Lower leg skin (tissue), 4 donors: Measurements from ENCODE around the gene PLXNA2. TPM values are rescaled to one million over a fixed set of nuclear protein-coding genes. Genes with fewer than 3 reads are reported as not detected.

Source experiments
- DNase-seq, 2 donors: peaks; one replicate each; pipeline ENCODE4 v3.0.0-alpha.2; 2019; ENCODE audit warnings: low spot score in 2 of 2
- H3K4me3 ChIP-seq: fragments of 200-600 bp; sonication (generic); 2 replicates; pipeline ENCODE4 v1.5.1; 2017; ENCODE audit warnings: mild to moderate bottlenecking, low read depth; ENCODE audit not compliant: poor library complexity, severe bottlenecking
- POLR2A ChIP-seq, 2 donors: fragments of 450-650 bp; IDR thresholded peaks; one replicate each; pipeline ENCODE4 v1.6.1; 2016 to 2017; ENCODE audit warnings: antibody characterized with exemption in 2 of 2, mild to moderate bottlenecking in 1 of 2, moderate library complexity in 1 of 2
- WGBS, 2 donors: methylation state at CpG; one replicate each; pipeline ENCODE4 v1.1.5; 2018; 5-methylcytosine and 5-hydroxymethylcytosine counted together
- intact Hi-C: fragments of 100-400 bp; cut with DNase I; formaldehyde crosslinking; loops from one replicate; pipeline ENCODE4 v1.15.0; 2023; ENCODE audit warnings: low total_unique reads
- total RNA-seq, 4 donors: library from RNA; depleted of rRNA; stranded (reverse); fragments of >200 nt; gene quantifications; one replicate each; pipeline ENCODE4 v1.1.0, GENCODE V29; 2016
- TF ChIP-seq, protein P1 (sequence below), 3 donors: fragments of 450-650 bp; IDR thresholded peaks; one replicate each; pipeline ENCODE4 v1.5.1; 2016; ENCODE audit warnings: antibody characterized with exemption in 3 of 3, mild to moderate bottlenecking in 3 of 3, moderate library complexity in 2 of 3

The PLXNA2 gene
- total RNA-seq, 4 donors from 2014 or later, result 27.4 to 44.2 (median 36.9) TPM

DNA sequence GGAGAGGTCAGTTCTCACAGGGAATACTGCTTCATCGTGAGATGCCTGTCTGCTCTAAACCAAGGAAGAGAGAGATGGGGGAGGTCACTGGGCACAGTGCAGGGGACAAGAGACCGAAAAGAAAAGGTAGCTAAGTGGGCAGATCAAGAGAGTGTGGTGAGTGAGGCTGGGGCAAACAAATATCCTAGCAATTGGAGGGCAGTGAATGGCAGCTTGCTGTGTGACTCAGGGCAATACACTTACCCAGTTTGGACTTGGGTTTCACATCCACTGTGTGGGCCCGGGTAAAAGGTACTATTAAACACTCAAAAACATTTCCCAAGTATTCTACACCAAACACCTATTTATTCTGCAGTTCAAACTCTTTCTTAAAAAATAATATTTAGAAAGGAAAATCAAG is 10.2 kb downstream of the PLXNA2 start:
- TF ChIP-seq, protein P1, sequence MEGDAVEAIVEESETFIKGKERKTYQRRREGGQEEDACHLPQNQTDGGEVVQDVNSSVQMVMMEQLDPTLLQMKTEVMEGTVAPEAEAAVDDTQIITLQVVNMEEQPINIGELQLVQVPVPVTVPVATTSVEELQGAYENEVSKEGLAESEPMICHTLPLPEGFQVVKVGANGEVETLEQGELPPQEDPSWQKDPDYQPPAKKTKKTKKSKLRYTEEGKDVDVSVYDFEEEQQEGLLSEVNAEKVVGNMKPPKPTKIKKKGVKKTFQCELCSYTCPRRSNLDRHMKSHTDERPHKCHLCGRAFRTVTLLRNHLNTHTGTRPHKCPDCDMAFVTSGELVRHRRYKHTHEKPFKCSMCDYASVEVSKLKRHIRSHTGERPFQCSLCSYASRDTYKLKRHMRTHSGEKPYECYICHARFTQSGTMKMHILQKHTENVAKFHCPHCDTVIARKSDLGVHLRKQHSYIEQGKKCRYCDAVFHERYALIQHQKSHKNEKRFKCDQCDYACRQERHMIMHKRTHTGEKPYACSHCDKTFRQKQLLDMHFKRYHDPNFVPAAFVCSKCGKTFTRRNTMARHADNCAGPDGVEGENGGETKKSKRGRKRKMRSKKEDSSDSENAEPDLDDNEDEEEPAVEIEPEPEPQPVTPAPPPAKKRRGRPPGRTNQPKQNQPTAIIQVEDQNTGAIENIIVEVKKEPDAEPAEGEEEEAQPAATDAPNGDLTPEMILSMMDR (IDR thresholded peaks at IDR 0.05), result no peak
- TF ChIP-seq POLR2A (IDR thresholded peaks at IDR 0.05), result no peak
- H3K4me3 ChIP-seq, result no peak overlapping the region
- 72 to 77% methylated on average over 3 of the region's 3 CpGs for WGBS, 2 donors
- no peak for DNase-seq
- intact Hi-C loops, result loop anchor here (10.0 kb wide), 1 partner anchor 49 kb away; no protein-coding TSS in a partner anchor

DNA sequence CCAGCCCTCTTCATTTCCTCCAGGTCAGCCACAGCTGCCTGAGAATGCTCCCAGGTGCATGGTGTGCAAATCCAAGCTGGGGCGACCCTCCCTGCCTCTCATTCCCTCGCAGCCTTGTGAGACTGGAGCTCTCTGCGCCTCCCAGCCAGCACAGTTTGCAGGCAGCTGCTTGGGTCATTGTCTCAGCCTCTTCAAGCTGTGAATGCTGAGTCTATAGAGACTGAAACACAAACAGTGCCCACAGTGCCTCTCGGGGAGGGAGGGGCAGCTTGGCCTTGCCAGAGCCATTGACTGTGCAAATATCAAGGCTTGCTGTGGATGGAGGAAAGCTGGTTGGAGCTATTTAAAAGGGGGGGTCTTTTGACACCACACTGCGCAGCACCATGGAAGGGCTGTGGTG is 10.6 kb downstream of the PLXNA2 start:
- no peak overlapping the region for H3K4me3 ChIP-seq
- no peak for DNase-seq
- intact Hi-C loops, result loop anchor here (10.0 kb wide), 1 partner anchor 49 kb away; no protein-coding TSS in a partner anchor
- TF ChIP-seq, protein P1 (IDR thresholded peaks at IDR 0.05), result no peak
- no peak for TF ChIP-seq POLR2A (IDR thresholded peaks at IDR 0.05)
- 49 to 61% methylated on average over 5 of the region's 5 CpGs for WGBS, 2 donors

DNA sequence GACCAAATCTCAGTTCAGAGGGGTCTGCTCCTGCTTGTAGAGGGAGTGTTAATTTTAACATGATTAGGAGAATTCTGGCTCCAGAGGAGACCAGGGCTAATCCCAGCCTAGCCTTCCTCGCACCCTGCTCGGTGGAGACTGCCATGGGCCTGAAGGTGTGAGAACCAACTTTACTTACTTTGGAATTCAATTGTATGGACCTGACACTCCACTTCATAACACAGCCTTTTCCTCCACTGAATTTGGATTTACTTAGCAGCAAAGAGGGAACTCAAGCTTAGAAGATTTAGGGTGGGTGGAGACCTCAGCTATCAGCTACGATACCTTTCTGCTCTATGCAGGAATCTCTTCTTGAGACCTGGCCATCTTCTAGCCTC is 11.5 kb downstream of the PLXNA2 start:
- WGBS, 2 donors, result 90 to 100% methylated on average over 3 of the region's 3 CpGs
- no peak overlapping the region for H3K4me3 ChIP-seq
- intact Hi-C loops, result loop anchor here (10.0 kb wide), 1 partner anchor 48 kb away; no protein-coding TSS in a partner anchor
- no peak for TF ChIP-seq POLR2A (IDR thresholded peaks at IDR 0.05)
- TF ChIP-seq, protein P1 (IDR thresholded peaks at IDR 0.05), result no peak
- no peak for DNase-seq

DNA sequence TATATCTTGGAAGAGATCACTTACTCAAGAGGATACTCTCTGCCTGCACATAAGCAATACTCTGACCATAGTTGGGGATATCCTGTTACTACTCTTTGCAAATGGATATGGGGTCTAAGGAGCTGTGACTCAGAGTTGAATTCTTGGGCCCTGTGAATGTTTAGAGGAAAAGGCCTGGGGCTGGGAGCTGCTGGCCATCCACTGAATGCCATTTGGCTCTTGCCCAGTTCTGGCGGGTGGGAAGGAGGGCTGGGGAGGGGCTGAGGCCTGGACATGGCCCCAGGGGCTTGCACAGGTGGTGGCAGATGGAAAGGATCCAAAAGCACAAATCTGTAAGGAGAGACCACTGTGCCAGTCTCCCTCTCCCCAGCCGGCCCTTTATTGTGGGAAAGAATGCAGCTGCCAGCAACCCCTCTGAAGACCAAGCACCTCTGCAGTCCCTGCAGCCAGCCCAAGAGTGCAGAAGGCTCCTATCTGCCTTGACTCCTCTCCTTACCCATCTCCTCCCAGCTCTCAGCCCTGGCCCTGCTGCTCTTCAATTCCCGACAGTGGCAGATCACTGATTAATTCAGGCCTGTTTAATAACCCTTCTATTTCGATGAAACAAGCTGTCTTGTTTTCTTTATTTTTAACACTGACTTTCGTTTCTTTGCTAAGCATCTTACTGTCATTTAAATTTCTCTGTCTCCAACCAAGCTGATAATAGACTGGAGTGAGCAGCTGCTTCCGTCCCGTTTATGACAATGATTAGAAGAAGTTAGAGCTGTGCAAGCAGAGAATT is 12.1 kb downstream of the PLXNA2 start:
- no peak for DNase-seq
- WGBS, 2 donors, result 76 to 77% methylated on average over 7 of the region's 7 CpGs
- TF ChIP-seq POLR2A (IDR thresholded peaks at IDR 0.05), result no peak
- TF ChIP-seq, protein P1 (IDR thresholded peaks at IDR 0.05), result no peak
- intact Hi-C loops, result loop anchor here (10.0 kb wide), 1 partner anchor 47 kb away; no protein-coding TSS in a partner anchor
- H3K4me3 ChIP-seq, result no peak overlapping the region

DNA sequence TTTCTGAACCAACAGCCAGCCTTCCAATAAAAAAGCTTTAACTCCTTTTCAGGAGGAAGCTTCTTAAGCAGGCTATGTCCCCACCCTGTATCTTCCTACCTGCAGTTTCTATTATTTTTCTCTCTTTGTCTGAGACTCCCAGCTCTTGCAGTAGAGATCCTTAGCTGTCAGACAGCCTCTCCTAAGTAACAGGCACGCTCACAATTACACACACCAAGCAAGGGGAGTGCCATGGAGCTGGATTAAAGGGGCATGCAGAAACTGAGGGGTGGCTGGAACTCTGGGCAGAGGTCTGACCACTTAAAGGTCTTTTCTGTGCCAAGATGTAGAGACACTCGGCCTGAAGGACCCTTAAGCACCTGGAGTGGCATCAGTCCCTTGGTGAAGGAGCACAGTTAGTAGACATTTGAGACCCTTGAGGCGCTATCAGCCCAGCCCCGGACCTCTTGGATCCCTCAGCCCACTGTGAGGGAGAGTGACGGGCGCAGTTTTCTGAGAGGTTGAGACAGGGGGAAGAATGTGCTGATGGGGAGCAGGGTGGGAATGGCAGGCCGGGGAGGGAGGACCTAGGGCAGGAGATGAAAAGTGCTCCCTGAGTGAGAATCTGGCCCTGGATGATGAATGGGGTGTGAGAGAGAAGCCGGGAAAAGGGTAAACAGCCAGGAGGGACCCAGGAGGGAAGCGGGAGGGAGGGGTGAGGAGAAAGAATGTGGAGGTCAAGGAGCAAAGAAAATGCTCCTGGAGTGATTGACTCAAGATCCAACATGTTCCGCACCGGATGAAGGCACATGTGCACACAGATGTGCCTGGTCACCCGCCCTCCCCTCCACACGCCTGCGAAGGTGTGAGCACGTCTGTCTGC is 13.3 kb downstream of the PLXNA2 start:
- H3K4me3 ChIP-seq, result no peak overlapping the region
- no peak for TF ChIP-seq POLR2A (IDR thresholded peaks at IDR 0.05)
- TF ChIP-seq, protein P1 (IDR thresholded peaks at IDR 0.05), result no peak
- DNase-seq, result no peak
- intact Hi-C loops, result loop anchor here (10.0 kb wide), 1 partner anchor 46 kb away; no protein-coding TSS in a partner anchor
- 73 to 90% methylated on average over 15 of the region's 15 CpGs for WGBS, 2 donors
